Cardiac muscle cell (in vitro differentiated cells and primary cell): Measurements from ENCODE around the gene GSTT4. TPM values are rescaled to one million over a fixed set of nuclear protein-coding genes. Genes with fewer than 3 reads are reported as not detected.
A peak's percentile ranks its signal among the peaks of the same experiment; 100 is the strongest.
"Not testable (repeated sequence)": the region's sequence is repeated elsewhere in the genome, so short reads cannot be mapped to it uniquely, and the experiment has no call there.

Source experiments
- DNase-seq, 2 donors: peaks; one replicate each; pipeline versions ENCODE4 v3.0.0 to v3.0.0-alpha.2; 2010 to 2017; ENCODE audit warnings: low read depth in 1 of 2, low spot score in 1 of 2
- H3K27ac ChIP-seq: fragments of 200-600 bp; sonication (generic); 2 replicates; pipeline ENCODE4 v1.5.1; 2016
- H3K27me3 ChIP-seq: fragments of 200-600 bp; sonication (generic); 2 replicates; pipeline ENCODE4 v1.6.0; 2016; ENCODE audit warnings: control low read depth
- H3K36me3 ChIP-seq: fragments of 200-600 bp; sonication (generic); 2 replicates; pipeline ENCODE4 v1.5.1; 2016; ENCODE audit warnings: control low read depth
- H3K4me1 ChIP-seq: fragments of 200-600 bp; sonication (generic); 2 replicates; pipeline ENCODE4 v1.8.1; 2017; ENCODE audit warnings: low read depth, mild to moderate bottlenecking, mixed run types
- H3K4me3 ChIP-seq: fragments of 200-600 bp; sonication (generic); 2 replicates; pipeline ENCODE4 v1.5.1; 2016; ENCODE audit warnings: mild to moderate bottlenecking
- H3K9me3 ChIP-seq: fragments of 200-600 bp; sonication (generic); 2 replicates; pipeline ENCODE4 v1.5.1; 2017; ENCODE audit warnings: low read depth, mild to moderate bottlenecking, control low read depth
- polyA plus RNA-seq: library from polyadenylated mRNA; unstranded; fragments of >200 nt; fragmentation: Nextera tagmentation; extraction: Ambion mirVana; gene quantifications from 2 replicates; pipeline ENCODE4 v1.2.1, GENCODE V29; 2016
- total RNA-seq: library from RNA; depleted of rRNA; stranded (reverse); fragments of >200 nt; gene quantifications from 2 replicates; pipeline ENCODE4 v1.2.3, GENCODE V29; 2016
- TF ChIP-seq, protein P1 (sequence below): IDR thresholded peaks from 2 replicates; pipeline ENCODE4 v1.5.1; 2012; ENCODE audit warnings: low read depth, mild to moderate bottlenecking, low read length

GSTT4 gene
- total and polyA plus RNA-seq, 2 experiments from 2014 or later, result not detected

DNA sequence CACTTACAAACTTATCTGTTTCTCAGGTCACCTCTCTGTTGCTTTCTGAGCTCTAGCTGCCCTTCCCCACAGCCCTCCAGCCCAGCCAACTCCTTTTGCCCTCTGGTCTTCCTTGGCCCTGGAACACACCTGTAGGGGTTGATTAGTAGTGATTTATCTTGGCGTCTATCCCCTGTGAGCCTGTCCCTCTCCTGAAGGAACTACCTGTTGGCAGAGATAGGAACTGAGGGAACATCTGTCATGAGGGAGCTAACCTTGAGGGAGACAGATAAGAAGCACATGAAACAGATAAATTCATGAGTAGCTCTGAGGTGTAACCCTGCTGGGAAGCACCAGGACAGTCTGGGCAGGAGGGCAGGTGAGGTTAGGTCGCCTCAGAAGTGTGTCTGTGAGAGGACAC, 44.7 kb upstream of the GSTT4 start:
- no peaks in the 10 kb centered on the region for H3K4me1 ChIP-seq
- H3K4me3 ChIP-seq, result no peak overlapping the region
- peaks cover 18% of the 10 kb centered on the region for H3K36me3 ChIP-seq
- TF ChIP-seq, protein P1, sequence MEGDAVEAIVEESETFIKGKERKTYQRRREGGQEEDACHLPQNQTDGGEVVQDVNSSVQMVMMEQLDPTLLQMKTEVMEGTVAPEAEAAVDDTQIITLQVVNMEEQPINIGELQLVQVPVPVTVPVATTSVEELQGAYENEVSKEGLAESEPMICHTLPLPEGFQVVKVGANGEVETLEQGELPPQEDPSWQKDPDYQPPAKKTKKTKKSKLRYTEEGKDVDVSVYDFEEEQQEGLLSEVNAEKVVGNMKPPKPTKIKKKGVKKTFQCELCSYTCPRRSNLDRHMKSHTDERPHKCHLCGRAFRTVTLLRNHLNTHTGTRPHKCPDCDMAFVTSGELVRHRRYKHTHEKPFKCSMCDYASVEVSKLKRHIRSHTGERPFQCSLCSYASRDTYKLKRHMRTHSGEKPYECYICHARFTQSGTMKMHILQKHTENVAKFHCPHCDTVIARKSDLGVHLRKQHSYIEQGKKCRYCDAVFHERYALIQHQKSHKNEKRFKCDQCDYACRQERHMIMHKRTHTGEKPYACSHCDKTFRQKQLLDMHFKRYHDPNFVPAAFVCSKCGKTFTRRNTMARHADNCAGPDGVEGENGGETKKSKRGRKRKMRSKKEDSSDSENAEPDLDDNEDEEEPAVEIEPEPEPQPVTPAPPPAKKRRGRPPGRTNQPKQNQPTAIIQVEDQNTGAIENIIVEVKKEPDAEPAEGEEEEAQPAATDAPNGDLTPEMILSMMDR, result no peak
- no peak for DNase-seq
- H3K9me3 ChIP-seq, result no peaks in the 10 kb centered on the region
- no peak overlapping the region for H3K27ac ChIP-seq
- H3K27me3 ChIP-seq, result no peaks in the 10 kb centered on the region

DNA sequence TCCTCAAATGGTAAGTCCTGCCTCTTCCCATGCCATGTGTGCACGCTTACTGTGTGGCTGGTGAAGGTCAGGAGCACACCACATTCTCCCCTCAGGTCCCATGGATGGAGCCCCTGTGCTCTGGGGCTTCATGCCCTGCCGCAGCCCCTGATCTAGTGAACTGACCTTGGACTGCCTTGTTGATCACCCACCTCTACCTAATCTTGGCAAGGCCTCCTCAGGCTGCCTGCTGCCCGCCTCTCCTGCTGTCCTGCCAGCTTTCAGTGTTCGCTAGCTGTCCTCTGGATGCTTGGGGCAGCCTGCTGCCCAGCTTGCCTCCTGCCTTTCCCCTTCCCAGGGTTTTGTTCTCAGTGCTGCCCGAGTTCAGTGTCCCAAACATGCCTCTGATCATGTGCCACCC, 44.0 kb upstream of the GSTT4 start:
- Histone ChIP-seq H3K36me3 (peaks cover 15% of the 10 kb centered on the region), H3K4me1 (no peaks in the 10 kb centered on the region), H3K27ac (no peak overlapping the region), H3K4me3 (no peak overlapping the region), H3K27me3 (no peaks in the 10 kb centered on the region), H3K9me3 (no peaks in the 10 kb centered on the region)
- DNase-seq, result no peak
- TF ChIP-seq, protein P1, result no peak

DNA sequence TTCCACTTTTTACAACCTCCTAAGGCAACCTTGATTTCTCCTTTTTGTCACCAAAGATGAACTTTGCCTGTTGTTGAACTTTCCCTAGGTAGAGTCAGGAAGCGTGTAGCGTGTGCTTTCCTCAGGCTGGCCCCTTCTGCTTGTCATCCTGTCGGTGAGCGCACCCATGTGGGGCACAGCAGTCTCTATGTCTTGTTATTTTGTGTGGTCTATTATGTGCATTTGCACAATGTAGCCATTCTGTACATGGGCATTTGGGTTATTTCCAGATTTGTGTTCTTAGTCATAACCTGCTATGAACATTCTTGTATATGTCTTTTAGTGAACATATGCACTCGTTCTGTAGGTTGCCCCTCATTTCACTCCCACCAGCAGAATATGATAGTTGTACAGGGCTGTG, 40.8 kb upstream of the GSTT4 start:
- no peaks in the 10 kb centered on the region for H3K9me3 ChIP-seq
- H3K27ac ChIP-seq, result no peak overlapping the region
- TF ChIP-seq, protein P1, result no peak
- H3K36me3 ChIP-seq, result peaks cover 28% of the 10 kb centered on the region
- H3K4me3 ChIP-seq, result no peak overlapping the region
- no peaks in the 10 kb centered on the region for H3K4me1 ChIP-seq
- no peak for DNase-seq
- no peaks in the 10 kb centered on the region for H3K27me3 ChIP-seq

DNA sequence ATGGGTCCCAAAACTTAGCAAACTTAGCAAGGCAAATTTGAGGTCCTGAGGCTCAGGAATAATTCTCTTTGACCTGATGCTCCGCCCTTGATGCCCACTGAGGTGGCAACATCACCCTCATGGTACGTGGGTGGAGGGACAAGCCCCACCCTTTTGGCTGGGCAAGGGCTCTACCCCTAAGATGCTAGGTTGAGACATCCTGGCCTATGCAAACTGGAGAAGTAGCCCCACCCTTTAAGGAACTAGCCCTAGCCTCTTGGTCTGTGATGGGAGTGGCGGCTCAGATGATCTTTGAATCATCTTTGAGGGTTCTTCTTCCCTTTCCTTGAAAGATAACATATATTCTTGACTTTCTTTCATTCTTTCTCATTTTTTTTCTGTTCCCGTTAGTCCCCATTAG, 38.7 kb upstream of the GSTT4 start:
- Histone ChIP-seq H3K9me3 (no peaks in the 10 kb centered on the region), H3K27ac (no peak overlapping the region), H3K4me3 (no peak overlapping the region), H3K4me1 (no peaks in the 10 kb centered on the region), H3K27me3 (no peaks in the 10 kb centered on the region), H3K36me3 (peaks cover 30% of the 10 kb centered on the region)
- TF ChIP-seq, protein P1, result no peak
- no peak for DNase-seq

DNA sequence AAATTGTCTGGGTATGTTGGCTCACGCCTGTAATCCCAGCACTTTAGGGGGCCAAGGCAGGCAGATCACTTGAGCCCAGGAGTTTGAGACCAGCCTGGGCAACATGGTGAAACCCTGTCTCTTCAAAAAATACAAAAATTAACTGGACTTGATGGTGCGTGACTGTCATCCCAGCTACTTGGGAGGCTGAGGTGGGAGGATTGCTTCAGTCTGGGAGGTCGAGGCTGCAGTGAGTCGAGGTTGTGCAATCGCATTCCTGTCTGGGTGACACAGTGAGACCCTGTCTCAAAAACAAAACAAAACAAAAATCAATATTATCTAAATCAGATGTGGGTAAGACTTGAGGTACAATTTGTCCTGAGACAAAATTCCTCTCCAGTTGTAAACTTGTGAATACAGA, 38.2 kb upstream of the GSTT4 start:
- H3K27me3 ChIP-seq, H3K27ac ChIP-seq, H3K4me3 ChIP-seq, H3K4me1 ChIP-seq, H3K9me3 ChIP-seq: not testable (repeated sequence)
- peak in 1 of 2 donors; percentile 16 for DNase-seq
- peaks cover 30% of the 10 kb centered on the region for H3K36me3 ChIP-seq

DNA sequence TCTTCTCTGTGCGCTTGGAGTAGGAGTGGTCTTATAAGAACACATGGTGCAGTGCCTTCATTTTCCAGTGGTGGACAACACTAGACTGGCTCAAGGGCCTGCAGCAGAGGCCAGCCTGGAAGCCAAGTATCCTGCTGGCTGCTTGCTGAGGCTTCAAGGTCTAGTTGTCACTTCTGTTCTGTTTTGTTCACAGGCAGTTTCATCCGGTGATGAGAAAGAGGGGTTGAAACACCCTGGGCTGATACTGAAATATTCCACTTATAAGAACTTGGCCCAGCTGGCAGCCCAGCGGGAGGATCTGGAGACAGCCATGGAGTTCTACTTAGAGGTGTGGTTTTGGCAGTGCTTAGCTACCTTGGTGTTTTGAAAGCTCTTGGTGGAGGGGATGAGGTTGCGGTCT, 35.7 kb upstream of the GSTT4 start:
- Histone ChIP-seq H3K9me3 (no peaks in the 10 kb centered on the region), H3K27ac (no peak overlapping the region), H3K4me3 (no peak overlapping the region), H3K27me3 (no peaks in the 10 kb centered on the region), H3K36me3 (peaks cover 26% of the 10 kb centered on the region), H3K4me1 (no peaks in the 10 kb centered on the region)
- TF ChIP-seq, protein P1, result no peak
- no peak for DNase-seq
